H9 (cell line): ENCODE measurements around the gene LBX2. TPM values are rescaled to one million over a fixed set of nuclear protein-coding genes. Genes with fewer than 3 reads are reported as not detected.

Source experiments
- DNase-seq: peaks from one replicate; pipeline ENCODE4 v3.0.0-alpha.2; 2017
- H2AFZ ChIP-seq: one replicate; pipeline ENCODE4 v1.6.1; 2013; ENCODE audit warnings: mild to moderate bottlenecking, low read length, control low read depth, moderate library complexity
- H2AK5ac ChIP-seq: 2 replicates; pipeline ENCODE4 v1.6.1; 2013; ENCODE audit warnings: low read length, control low read depth, mixed read lengths; ENCODE audit not compliant: insufficient read length
- H2BK120ac ChIP-seq: one replicate; pipeline ENCODE4 v1.6.1; 2013; ENCODE audit warnings: low read depth, mild to moderate bottlenecking, low read length, control low read depth, inconsistent platforms; ENCODE audit not compliant: poor library complexity, severe bottlenecking
- H2BK12ac ChIP-seq: 2 replicates; pipeline ENCODE4 v1.6.1; 2013; ENCODE audit warnings: low read length, control low read depth, mixed read lengths, low read depth; ENCODE audit not compliant: insufficient read length
- H2BK15ac ChIP-seq: 2 replicates; pipeline ENCODE4 v1.6.1; 2013; ENCODE audit warnings: low read depth, low read length, control low read depth
- H2BK20ac ChIP-seq: one replicate; pipeline ENCODE4 v1.6.1; 2013; ENCODE audit warnings: low read depth, mild to moderate bottlenecking, low read length, control low read depth, inconsistent platforms; ENCODE audit not compliant: poor library complexity, severe bottlenecking
- H2BK5ac ChIP-seq: 2 replicates; pipeline ENCODE4 v1.6.1; 2013; ENCODE audit warnings: low read length, control low read depth, mixed read lengths; ENCODE audit not compliant: insufficient read length
- H3K14ac ChIP-seq: 2 replicates; pipeline ENCODE4 v1.6.1; 2013; ENCODE audit warnings: low read length, control low read depth; ENCODE audit not compliant: insufficient read depth
- H3K18ac ChIP-seq: 2 replicates; pipeline ENCODE4 v1.6.1; 2013; ENCODE audit warnings: low read depth, mild to moderate bottlenecking, mixed read lengths, low read length, control low read depth; ENCODE audit not compliant: insufficient read length
- H3K23ac ChIP-seq: 2 replicates; pipeline ENCODE4 v1.6.1; 2013; ENCODE audit warnings: low read length, control low read depth, mixed read lengths, low read depth; ENCODE audit not compliant: insufficient read length
- H3K23me2 ChIP-seq: 2 replicates; pipeline ENCODE4 v1.6.1; 2013; ENCODE audit warnings: low read depth, mild to moderate bottlenecking, mixed read lengths, low read length, control low read depth; ENCODE audit not compliant: insufficient read length, poor library complexity, severe bottlenecking
- H3K27ac ChIP-seq: 2 replicates; pipeline ENCODE4 v1.5.1; 2013; ENCODE audit warnings: low read length, control low read depth, mixed read lengths, low read depth; ENCODE audit not compliant: insufficient read length
- H3K27me3 ChIP-seq: 2 replicates; pipeline ENCODE4 v1.6.1; 2013; ENCODE audit warnings: low read length, control low read depth, inconsistent platforms; ENCODE audit not compliant: insufficient read depth
- H3K4ac ChIP-seq: 2 replicates; pipeline ENCODE4 v1.6.1; 2013; ENCODE audit warnings: low read depth, mild to moderate bottlenecking, control low read depth, inconsistent platforms, low read length, moderate library complexity
- H3K4me1 ChIP-seq: 2 replicates; pipeline ENCODE4 v1.6.1; 2013; ENCODE audit warnings: low read length, control low read depth, inconsistent platforms; ENCODE audit not compliant: insufficient read depth
- H3K4me2 ChIP-seq: 2 replicates; pipeline ENCODE4 v1.6.1; 2013; ENCODE audit warnings: low read length, control low read depth, mixed read lengths; ENCODE audit not compliant: insufficient read length, insufficient read depth
- H3K56ac ChIP-seq: 2 replicates; pipeline ENCODE4 v1.6.1; 2013; ENCODE audit warnings: low read depth, mild to moderate bottlenecking, mixed read lengths, low read length, control low read depth; ENCODE audit not compliant: insufficient read length
- H3K79me1 ChIP-seq: 2 replicates; pipeline ENCODE4 v1.6.1; 2013; ENCODE audit warnings: low read depth, mild to moderate bottlenecking, moderate library complexity, low read length, control low read depth, inconsistent platforms; ENCODE audit not compliant: insufficient read depth, poor library complexity, severe bottlenecking
- H3K79me2 ChIP-seq: 2 replicates; pipeline ENCODE4 v1.6.1; 2013; ENCODE audit warnings: low read length, control low read depth, inconsistent platforms; ENCODE audit not compliant: insufficient read depth
- H3K9ac ChIP-seq: 2 replicates; pipeline ENCODE4 v1.6.1; 2013; ENCODE audit warnings: low read length, control low read depth, mixed read lengths; ENCODE audit not compliant: insufficient read length; ENCODE audit errors: extremely low read depth
- H3K9me3 ChIP-seq: one replicate; pipeline ENCODE4 v1.6.1; 2013; ENCODE audit warnings: low read depth, low read length, inconsistent platforms; ENCODE audit not compliant: control insufficient read depth
- H3T11ph ChIP-seq: one replicate; pipeline ENCODE4 v1.6.1; 2013; ENCODE audit warnings: mild to moderate bottlenecking, low read length, control low read depth, inconsistent platforms
- H4K20me1 ChIP-seq: one replicate; pipeline ENCODE4 v1.6.1; 2013; ENCODE audit not compliant: control insufficient read depth, insufficient read length, insufficient read depth
- H4K5ac ChIP-seq: 2 replicates; pipeline ENCODE4 v1.6.1; 2013; ENCODE audit warnings: low read depth, mild to moderate bottlenecking, mixed read lengths, low read length, control low read depth; ENCODE audit not compliant: insufficient read length
- H4K8ac ChIP-seq: replicated peaks from 2 replicates; pipeline ENCODE4 v1.6.1; 2013; ENCODE audit warnings: low read length, control low read depth, mixed read lengths, low read depth; ENCODE audit not compliant: insufficient read length
- H4K91ac ChIP-seq: 2 replicates; pipeline ENCODE4 v1.6.1; 2013; ENCODE audit warnings: low read depth, mild to moderate bottlenecking, moderate library complexity, mixed read lengths, low read length, control low read depth; ENCODE audit not compliant: insufficient read length
- H3K27ac Mint-ChIP-seq, 3 experiments: 2 replicates in 2 of 3; 3 replicates in 1 of 3; pipeline ENCODE4 v1.8.0; 2020 to 2021; ENCODE audit warnings: mixed read lengths in 3 of 3, mild to moderate bottlenecking in 1 of 3, moderate library complexity in 1 of 3
- H3K27me3 Mint-ChIP-seq: 2 replicates; pipeline ENCODE4 v1.8.0; 2021; ENCODE audit warnings: low read depth, mild to moderate bottlenecking, moderate library complexity, mixed read lengths
- H3K36me3 Mint-ChIP-seq, 3 experiments: 2 replicates in 2 of 3; 3 replicates in 1 of 3; pipeline ENCODE4 v1.8.0; 2020 to 2021; ENCODE audit warnings: low read depth in 3 of 3, mixed read lengths in 3 of 3; ENCODE audit not compliant: insufficient read depth in 1 of 3
- H3K4me1 Mint-ChIP-seq, 2 experiments: 2 replicates each; pipeline ENCODE4 v1.8.0; 2020; ENCODE audit warnings: mixed read lengths in 2 of 2
- H3K4me3 Mint-ChIP-seq, 2 experiments: 2 replicates in 1 of 2; 3 replicates in 1 of 2; pipeline ENCODE4 v1.8.0; 2020 to 2021; ENCODE audit warnings: mild to moderate bottlenecking in 2 of 2, mixed read lengths in 2 of 2, moderate library complexity in 1 of 2
- H3K9me3 Mint-ChIP-seq, 2 experiments: 2 replicates in 1 of 2; 3 replicates in 1 of 2; pipeline ENCODE4 v1.8.0; 2020; ENCODE audit warnings: mild to moderate bottlenecking in 2 of 2, mixed read lengths in 2 of 2, moderate library complexity in 1 of 2
- WGBS: extraction: QIAGEN DNeasy Blood & Tissue Kit; methylation state at CpG from one replicate; pipeline ENCODE4 v1.1.7; 2013; ENCODE audit warnings: missing lambda C conversion rate, low lambda C conversion rate, mixed read lengths; ENCODE audit not compliant: insufficient read length; ENCODE audit errors: extremely low coverage; 5-methylcytosine and 5-hydroxymethylcytosine counted together
- total RNA-seq: library from RNA; stranded (reverse); gene quantifications from 2 replicates; pipeline ENCODE4 v1.2.1, GENCODE V29; 2021
- TF ChIP-seq, protein P1 (sequence below): fragments of 200-600 bp; sonication (generic); conservative IDR thresholded peaks from 3 replicates; pipeline ENCODE4 v1.8.0; 2021; ENCODE audit warnings: antibody characterized with exemption, mild to moderate bottlenecking

LBX2 gene
- total RNA-seq, 1 experiment from 2014 or later = 1.1 TPM

DNA sequence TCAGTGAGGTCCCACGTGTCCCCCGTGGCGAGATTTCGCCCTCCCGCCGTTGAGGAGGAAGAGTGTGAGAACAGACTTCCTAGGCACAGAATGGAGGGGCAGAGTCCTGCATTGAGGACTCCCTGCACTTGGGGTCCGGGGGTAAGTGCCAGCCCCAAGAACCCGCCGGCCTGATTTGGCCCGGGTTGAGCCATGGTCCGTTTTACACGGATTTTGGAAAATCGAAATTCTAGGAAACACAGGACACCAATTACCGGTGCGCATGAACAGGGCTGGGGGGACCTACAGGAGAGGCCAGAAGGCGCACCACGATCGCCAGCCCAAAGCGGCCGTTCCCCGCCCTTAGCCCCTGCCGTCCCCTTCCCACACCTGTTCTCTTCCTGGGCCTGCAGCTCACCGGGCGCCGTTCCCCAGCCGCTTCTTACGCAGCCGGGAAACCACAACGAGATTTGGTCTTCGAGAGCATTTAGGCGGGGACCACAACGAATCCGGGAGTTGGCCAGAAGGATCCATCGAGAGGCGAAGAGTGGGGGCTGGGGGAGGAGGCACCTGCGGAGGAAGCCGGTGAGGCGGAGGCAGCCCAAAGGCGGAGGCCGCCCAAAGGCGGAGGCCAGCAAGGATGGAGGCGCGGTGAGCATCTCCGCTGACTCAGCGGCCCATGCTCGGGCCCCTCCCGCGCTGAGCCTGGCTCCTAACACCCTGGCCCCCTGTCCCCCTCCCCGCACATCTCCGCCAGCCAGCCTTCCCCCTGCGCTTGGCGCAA lies 14.4 kb upstream of the LBX2 start:
- Mint-ChIP-seq H3K27ac (no peak overlapping the region), H3K4me1 (peaks cover 12 to 15% of the 10 kb centered on the region in 2 experiments), H3K4me3 (peak overlapping the region; percentile 34 to 74), H3K36me3 (peaks cover 5 to 8% (median 6%) of the 10 kb centered on the region in 3 experiments; a peak in 6 of 7 replicates), H3K27me3 (peaks cover 96% of the 10 kb centered on the region), H3K9me3 (peaks cover 13 to 17% of the 10 kb centered on the region in 2 experiments)
- no peak overlapping the region for H3T11ph ChIP-seq
- no peaks in the 10 kb centered on the region for H3K4me1 ChIP-seq
- no peak overlapping the region for H2BK20ac ChIP-seq
- no peaks in the 10 kb centered on the region for H3K9me3 ChIP-seq
- H3K9ac ChIP-seq = no peak overlapping the region
- no peak overlapping the region for H3K56ac ChIP-seq
- H2AFZ ChIP-seq = no peak overlapping the region
- H3K79me2 ChIP-seq = no peaks in the 10 kb centered on the region
- H2AK5ac ChIP-seq = no peak overlapping the region
- H4K20me1 ChIP-seq = no peaks in the 10 kb centered on the region
- H4K5ac ChIP-seq = no peak overlapping the region
- no peak overlapping the region for H2BK15ac ChIP-seq
- peaks cover 83% of the 10 kb centered on the region for H3K27me3 ChIP-seq
- H3K4ac ChIP-seq = no peak overlapping the region
- no peak overlapping the region for H3K14ac ChIP-seq
- no peak overlapping the region for H3K18ac ChIP-seq
- no peak overlapping the region for H3K27ac ChIP-seq
- H4K91ac ChIP-seq = no peak overlapping the region
- no peak overlapping the region for H2BK5ac ChIP-seq
- H3K23ac ChIP-seq = no peak overlapping the region
- peak overlapping the region; percentile 49 for H3K4me2 ChIP-seq
- no peak overlapping the region for H2BK12ac ChIP-seq
- TF ChIP-seq, protein P1, sequence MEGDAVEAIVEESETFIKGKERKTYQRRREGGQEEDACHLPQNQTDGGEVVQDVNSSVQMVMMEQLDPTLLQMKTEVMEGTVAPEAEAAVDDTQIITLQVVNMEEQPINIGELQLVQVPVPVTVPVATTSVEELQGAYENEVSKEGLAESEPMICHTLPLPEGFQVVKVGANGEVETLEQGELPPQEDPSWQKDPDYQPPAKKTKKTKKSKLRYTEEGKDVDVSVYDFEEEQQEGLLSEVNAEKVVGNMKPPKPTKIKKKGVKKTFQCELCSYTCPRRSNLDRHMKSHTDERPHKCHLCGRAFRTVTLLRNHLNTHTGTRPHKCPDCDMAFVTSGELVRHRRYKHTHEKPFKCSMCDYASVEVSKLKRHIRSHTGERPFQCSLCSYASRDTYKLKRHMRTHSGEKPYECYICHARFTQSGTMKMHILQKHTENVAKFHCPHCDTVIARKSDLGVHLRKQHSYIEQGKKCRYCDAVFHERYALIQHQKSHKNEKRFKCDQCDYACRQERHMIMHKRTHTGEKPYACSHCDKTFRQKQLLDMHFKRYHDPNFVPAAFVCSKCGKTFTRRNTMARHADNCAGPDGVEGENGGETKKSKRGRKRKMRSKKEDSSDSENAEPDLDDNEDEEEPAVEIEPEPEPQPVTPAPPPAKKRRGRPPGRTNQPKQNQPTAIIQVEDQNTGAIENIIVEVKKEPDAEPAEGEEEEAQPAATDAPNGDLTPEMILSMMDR = no peak
- WGBS = no CpG with 5 or more reads among the region's 52 CpGs
- H2BK120ac ChIP-seq = no peak overlapping the region
- H3K79me1 ChIP-seq = no peaks in the 10 kb centered on the region
- no peak overlapping the region for H4K8ac ChIP-seq
- H3K23me2 ChIP-seq = peaks cover 19% of the 10 kb centered on the region
- DNase-seq = peak; percentile 54
